Midbrain (tissue), 1 donor: ENCODE measurements around the gene NXPH2.

Experiments used
- DNase-seq: peaks from one replicate; lab custom pipeline; 2025; lab: John Stamatoyannopoulos, UW

Gene NXPH2

GRCh38 chr2:138637061-138637460 lies 143.1 kb downstream of the NXPH2 start:
- DNase-seq: no peak

GRCh38 chr2:138633049-138633448 lies 147.1 kb downstream of the NXPH2 start:
- no peak for DNase-seq

- no peak for DNase-seq
Observed at GRCh38 chr2:138632066-138632620, 148.0 kb downstream of the NXPH2 start.

- no peak for DNase-seq
Observed at GRCh38 chr2:138630164-138630563, 150.0 kb downstream of the NXPH2 start.

- no peak for DNase-seq
Observed at GRCh38 chr2:138626148-138626547, 154.0 kb downstream of the NXPH2 start.

- no peak for DNase-seq
Observed at GRCh38 chr2:138622613-138623012, 157.6 kb downstream of the NXPH2 start.

- DNase-seq: no peak
Observed at GRCh38 chr2:138621139-138621538, 159.1 kb downstream of the NXPH2 start.

GRCh38 chr2:138620431-138620830 lies 159.8 kb downstream of the NXPH2 start:
- DNase-seq: no peak
